ENCODE data around the gene SLC18B1. TPM values are rescaled to one million over a fixed set of nuclear protein-coding genes. Genes with fewer than 3 reads are reported as not detected.

Gene SLC18B1
- total RNA-seq, 4 donors from 2014 or later, result 18.0 to 25.8 (median 23.5) TPM

DNA sequence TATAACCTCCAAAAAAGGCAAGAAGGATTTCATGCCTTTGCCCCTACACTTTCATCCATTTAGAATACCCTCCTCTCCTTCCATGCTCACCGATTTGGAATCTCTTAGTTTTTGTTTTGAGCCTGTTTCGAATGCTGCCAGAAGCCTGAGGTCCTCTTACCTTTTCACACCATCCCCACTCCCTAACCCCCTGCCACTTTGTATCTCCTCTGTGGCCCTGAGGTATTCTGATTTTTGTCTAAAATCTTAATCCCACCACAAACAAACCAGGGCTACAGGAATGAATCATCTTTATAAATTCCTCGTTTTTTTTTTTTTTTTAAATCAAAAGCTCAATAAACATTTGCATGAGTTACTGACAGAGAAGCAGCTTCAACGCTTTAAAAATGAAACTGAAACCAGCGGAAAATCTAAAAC lies 14.3 kb upstream of the SLC18B1 start:
- H3K4me3 ChIP-seq (replicated peaks in 1 of 3), result peak overlapping the region in 2 of 3 donors; percentile 78 to 82
- H3K36me3 ChIP-seq, result peaks cover 12 to 21% of the 10 kb centered on the region in 2 donors
- H3K27ac ChIP-seq, result peak overlapping the region; percentile 89 to 99 (median 94)
- H3K27me3 ChIP-seq, result no peaks in the 10 kb centered on the region
- intact Hi-C loops (cut with DNase I), result no loop called here
- peaks cover 14% of the 10 kb centered on the region in 2 donors for H3K4me1 ChIP-seq
- TF ChIP-seq POLR2A (IDR thresholded peaks at IDR 0.05), result no peak
- TF ChIP-seq, protein P1, sequence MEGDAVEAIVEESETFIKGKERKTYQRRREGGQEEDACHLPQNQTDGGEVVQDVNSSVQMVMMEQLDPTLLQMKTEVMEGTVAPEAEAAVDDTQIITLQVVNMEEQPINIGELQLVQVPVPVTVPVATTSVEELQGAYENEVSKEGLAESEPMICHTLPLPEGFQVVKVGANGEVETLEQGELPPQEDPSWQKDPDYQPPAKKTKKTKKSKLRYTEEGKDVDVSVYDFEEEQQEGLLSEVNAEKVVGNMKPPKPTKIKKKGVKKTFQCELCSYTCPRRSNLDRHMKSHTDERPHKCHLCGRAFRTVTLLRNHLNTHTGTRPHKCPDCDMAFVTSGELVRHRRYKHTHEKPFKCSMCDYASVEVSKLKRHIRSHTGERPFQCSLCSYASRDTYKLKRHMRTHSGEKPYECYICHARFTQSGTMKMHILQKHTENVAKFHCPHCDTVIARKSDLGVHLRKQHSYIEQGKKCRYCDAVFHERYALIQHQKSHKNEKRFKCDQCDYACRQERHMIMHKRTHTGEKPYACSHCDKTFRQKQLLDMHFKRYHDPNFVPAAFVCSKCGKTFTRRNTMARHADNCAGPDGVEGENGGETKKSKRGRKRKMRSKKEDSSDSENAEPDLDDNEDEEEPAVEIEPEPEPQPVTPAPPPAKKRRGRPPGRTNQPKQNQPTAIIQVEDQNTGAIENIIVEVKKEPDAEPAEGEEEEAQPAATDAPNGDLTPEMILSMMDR (IDR thresholded peaks at IDR 0.05), result no peak
- DNase-seq, result no peak
- H3K9me3 ChIP-seq, result no peaks in the 10 kb centered on the region
- 1 to 3% methylated on average over 5 of the region's 5 CpGs for WGBS, 2 donors

DNA sequence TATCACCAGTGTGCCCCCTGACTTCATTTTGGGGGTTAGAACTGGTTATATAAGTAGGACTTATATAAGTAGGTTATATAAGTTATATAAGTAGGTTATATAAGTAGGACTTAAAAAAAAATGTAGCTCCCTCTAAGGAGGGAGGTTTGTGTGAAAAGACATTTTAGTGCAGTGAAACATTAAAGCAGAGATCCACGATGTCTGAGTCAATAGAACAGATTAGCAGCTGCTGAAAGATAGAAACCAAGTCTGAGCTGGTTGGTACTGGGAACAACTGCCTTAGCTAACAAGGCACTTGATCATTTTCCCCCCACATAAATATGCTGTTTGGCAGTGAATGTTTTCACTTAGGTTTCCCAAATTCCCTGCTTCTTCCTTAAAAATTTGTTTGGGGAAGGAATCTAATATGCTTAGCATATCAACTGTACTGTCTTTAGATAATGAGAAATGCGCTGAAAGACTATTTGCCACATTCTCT lies 13.9 kb upstream of the SLC18B1 start:
- Histone ChIP-seq H3K4me3 (replicated peaks in 1 of 3) (peak overlapping the region in 2 of 3 donors; percentile 78 to 82), H3K36me3 (peaks cover 8 to 16% of the 10 kb centered on the region in 2 donors), H3K9me3 (no peaks in the 10 kb centered on the region), H3K27me3 (no peaks in the 10 kb centered on the region), H3K4me1 (peaks cover 14% of the 10 kb centered on the region in 2 donors), H3K27ac (peak overlapping the region; percentile 89 to 99 (median 94))
- WGBS, 2 donors, result 32 to 38% methylated on average over 2 of the region's 2 CpGs
- no peak for TF ChIP-seq POLR2A (IDR thresholded peaks at IDR 0.05)
- TF ChIP-seq, protein P1 (IDR thresholded peaks at IDR 0.05), result no peak
- intact Hi-C loops (cut with DNase I), result no loop called here
- no peak for DNase-seq

DNA sequence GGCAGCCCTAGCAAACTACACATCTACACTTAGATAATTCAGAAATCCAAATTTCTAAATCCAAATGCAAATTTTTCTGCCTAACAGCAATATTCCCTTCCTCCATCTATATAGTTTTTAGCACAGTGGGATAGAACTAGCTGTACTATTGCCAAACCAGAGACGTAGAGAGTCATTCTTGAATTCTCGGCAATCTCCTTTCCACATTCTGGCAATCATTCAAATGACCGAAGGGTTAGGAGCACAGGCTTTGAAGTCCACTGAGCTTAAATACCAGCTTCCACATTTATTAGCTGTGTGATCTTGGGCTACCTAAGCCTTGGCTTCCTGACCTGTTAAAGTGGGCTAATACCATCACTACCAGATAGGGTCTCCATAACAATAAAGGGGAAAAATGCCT lies 12.8 kb upstream of the SLC18B1 start:
- no peaks in the 10 kb centered on the region for H3K9me3 ChIP-seq

GRCh38 chr6:132805548-132805947 lies 7.1 kb upstream of the SLC18B1 start:
- H3K9me3 ChIP-seq, result no peaks in the 10 kb centered on the region
- H3K4me3 ChIP-seq (replicated peaks in 1 of 3), result no peak overlapping the region
- TF ChIP-seq, protein P1 (IDR thresholded peaks at IDR 0.05), result no peak
- TF ChIP-seq POLR2A (IDR thresholded peaks at IDR 0.05), result no peak
- no peak overlapping the region for H3K27ac ChIP-seq
- DNase-seq, result no peak
- WGBS, 2 donors, result 34 to 60% methylated on average over 2 of the region's 2 CpGs
- no peaks in the 10 kb centered on the region for H3K4me1 ChIP-seq
- no peaks in the 10 kb centered on the region for H3K36me3 ChIP-seq
- H3K27me3 ChIP-seq, result no peaks in the 10 kb centered on the region
- intact Hi-C loops (cut with DNase I), result no loop called here

More for the DNA sequence above, 12.8 kb upstream of the SLC18B1 start:
- Histone ChIP-seq H3K27me3 (no peaks in the 10 kb centered on the region), H3K36me3 (peaks cover 0 to 8% of the 10 kb centered on the region in 2 donors), H3K4me1 (peaks cover 8 to 14% of the 10 kb centered on the region in 2 donors), H3K27ac (no peak overlapping the region), H3K4me3 (replicated peaks in 1 of 3) (no peak overlapping the region)
- no peak for DNase-seq
- TF ChIP-seq POLR2A (IDR thresholded peaks at IDR 0.05), result no peak
- TF ChIP-seq, protein P1 (IDR thresholded peaks at IDR 0.05), result no peak
- intact Hi-C loops (cut with DNase I), result no loop called here
- 29 to 40% methylated on average over 3 of the region's 3 CpGs for WGBS, 2 donors

DNA sequence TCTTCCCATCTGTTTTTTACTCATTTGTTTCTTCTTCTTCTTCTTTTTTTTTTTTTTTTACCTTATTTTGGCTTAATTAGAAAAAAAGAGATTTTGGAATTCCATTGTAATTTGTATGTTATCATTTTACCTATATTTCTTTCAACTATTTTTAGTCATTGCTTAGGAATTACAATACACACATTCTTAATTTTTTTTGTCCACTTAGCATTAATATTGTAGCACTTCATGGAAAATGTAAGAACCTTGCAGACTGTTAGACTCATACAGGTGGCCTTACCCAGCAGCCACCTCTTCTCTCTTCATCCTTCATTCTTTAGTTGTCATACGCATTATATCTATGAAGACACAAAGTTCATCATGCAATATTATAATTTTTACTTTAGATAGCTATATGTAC lies 5.8 kb upstream of the SLC18B1 start:
- no peak for DNase-seq
- H3K4me1 ChIP-seq, result no peaks in the 10 kb centered on the region
- H3K36me3 ChIP-seq, result no peaks in the 10 kb centered on the region
- 96 to 98% methylated on average over 1 of the region's 1 CpG for WGBS, 2 donors
- H3K27me3 ChIP-seq, result no peaks in the 10 kb centered on the region
- no peaks in the 10 kb centered on the region for H3K9me3 ChIP-seq
- intact Hi-C loops (cut with DNase I), result no loop called here
- H3K27ac ChIP-seq, result no peak overlapping the region
- H3K4me3 ChIP-seq (replicated peaks in 1 of 3), result no peak overlapping the region
- TF ChIP-seq, protein P1 (IDR thresholded peaks at IDR 0.05), result no peak
- no peak for TF ChIP-seq POLR2A (IDR thresholded peaks at IDR 0.05)
